Ecto neural progenitor cell (in vitro differentiated cells): ENCODE measurements around the gene MOBP.

Experiments
- DNase-seq: peaks from one replicate; pipeline ENCODE4 v3.0.0-alpha.2; 2018; ENCODE audit warnings: low spot score

The MOBP gene

GRCh38 chr3:39499651-39500273 is 32.3 kb downstream of the MOBP start:
- DNase-seq: no peak

- no peak for DNase-seq
These were observed 33.6 kb downstream of the MOBP start for GRCh38 chr3:39501059-39501458.

- no peak for DNase-seq
These were observed 34.7 kb downstream of the MOBP start for GRCh38 chr3:39501968-39502837.

GRCh38 chr3:39502838-39503145 is 35.3 kb downstream of the MOBP start:
- no peak for DNase-seq

GRCh38 chr3:39505866-39506742 is 38.6 kb downstream of the MOBP start:
- DNase-seq: no peak

GRCh38 chr3:39506863-39507262 is 39.4 kb downstream of the MOBP start:
- no peak for DNase-seq

GRCh38 chr3:39513791-39514369 is 46.4 kb downstream of the MOBP start:
- DNase-seq: no peak

GRCh38 chr3:39515681-39516441 is 48.4 kb downstream of the MOBP start:
- DNase-seq: no peak

- DNase-seq: no peak
These were observed 51.6 kb downstream of the MOBP start for GRCh38 chr3:39519103-39519502.

- no peak for DNase-seq
These were observed 52.2 kb downstream of the MOBP start for GRCh38 chr3:39519554-39520288.

- no peak for DNase-seq
These were observed 54.0 kb downstream of the MOBP start for GRCh38 chr3:39521456-39521855.

GRCh38 chr3:39524107-39524506 is 56.6 kb downstream of the MOBP start:
- no peak for DNase-seq

GRCh38 chr3:39528844-39529243 is 61.4 kb downstream of the MOBP start:
- DNase-seq: no peak

GRCh38 chr3:39529577-39529976 is 62.1 kb downstream of the MOBP start:
- no peak for DNase-seq

- no peak for DNase-seq
These were observed 63.6 kb downstream of the MOBP start for GRCh38 chr3:39531066-39531465.

- no peak for DNase-seq
These were observed 64.2 kb downstream of the MOBP start for GRCh38 chr3:39531665-39532064.

GRCh38 chr3:39532777-39533176 is 65.3 kb downstream of the MOBP start:
- no peak for DNase-seq

GRCh38 chr3:39533226-39533625 is 65.7 kb downstream of the MOBP start:
- DNase-seq: no peak

GRCh38 chr3:39540162-39540921 is 72.9 kb downstream of the MOBP start:
- no peak for DNase-seq

GRCh38 chr3:39541442-39541841 is 74.0 kb downstream of the MOBP start:
- no peak for DNase-seq
